ENCODE data around the gene ARHGEF17.

The ARHGEF17 gene

DNA sequence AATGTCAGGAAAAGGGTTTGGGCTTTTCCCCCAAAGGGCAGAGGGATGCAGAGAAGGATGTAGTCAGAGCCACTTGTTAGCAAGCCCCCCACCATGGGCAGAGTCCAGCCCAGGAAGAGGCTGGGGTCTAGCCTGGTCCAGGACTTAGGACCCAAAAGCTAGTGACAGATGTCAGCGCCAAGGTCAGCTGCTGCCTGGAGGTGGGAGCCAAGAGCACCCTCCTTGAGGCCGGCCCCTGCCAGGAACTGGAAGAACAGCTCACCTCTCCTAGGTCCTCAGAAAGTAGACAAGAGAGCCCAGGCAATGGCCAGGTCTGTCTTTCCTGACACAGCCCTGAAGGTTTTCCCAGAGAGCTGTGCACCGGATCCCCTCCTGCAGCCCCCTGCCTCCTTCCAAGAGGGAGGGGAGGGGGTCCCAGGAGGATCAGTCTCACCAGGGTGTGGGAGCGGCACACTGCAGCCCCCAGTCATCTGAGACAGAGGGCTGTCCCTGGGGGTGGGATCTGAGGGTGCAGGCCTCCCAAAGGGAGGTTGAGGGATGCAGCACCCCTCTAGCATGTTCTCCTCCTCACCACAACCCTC is 14.6 kb upstream of the ARHGEF17 start:
- DNase-seq: no peak

GRCh38 chr11:73294604-73295003 is 13.5 kb upstream of the ARHGEF17 start:
- no peak for DNase-seq

- peak; percentile 83 for DNase-seq
These were observed 12.7 kb upstream of the ARHGEF17 start for GRCh38 chr11:73295241-73295995.

DNA sequence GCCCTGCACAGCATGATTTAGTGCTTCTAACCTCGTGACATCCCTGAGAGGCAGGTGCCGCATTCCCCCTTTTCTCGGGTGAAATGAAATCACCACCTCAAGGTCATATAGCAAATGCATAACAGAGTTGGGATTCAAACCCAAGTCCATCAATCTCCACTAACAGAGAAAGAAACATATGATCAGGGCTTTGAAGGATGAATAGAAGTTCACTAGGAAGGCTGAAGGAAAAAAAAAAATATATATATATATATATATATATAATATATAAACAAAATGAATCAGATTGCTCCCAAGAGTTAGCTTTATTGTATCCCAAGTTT is 12.1 kb upstream of the ARHGEF17 start:
- no peak for DNase-seq

DNA sequence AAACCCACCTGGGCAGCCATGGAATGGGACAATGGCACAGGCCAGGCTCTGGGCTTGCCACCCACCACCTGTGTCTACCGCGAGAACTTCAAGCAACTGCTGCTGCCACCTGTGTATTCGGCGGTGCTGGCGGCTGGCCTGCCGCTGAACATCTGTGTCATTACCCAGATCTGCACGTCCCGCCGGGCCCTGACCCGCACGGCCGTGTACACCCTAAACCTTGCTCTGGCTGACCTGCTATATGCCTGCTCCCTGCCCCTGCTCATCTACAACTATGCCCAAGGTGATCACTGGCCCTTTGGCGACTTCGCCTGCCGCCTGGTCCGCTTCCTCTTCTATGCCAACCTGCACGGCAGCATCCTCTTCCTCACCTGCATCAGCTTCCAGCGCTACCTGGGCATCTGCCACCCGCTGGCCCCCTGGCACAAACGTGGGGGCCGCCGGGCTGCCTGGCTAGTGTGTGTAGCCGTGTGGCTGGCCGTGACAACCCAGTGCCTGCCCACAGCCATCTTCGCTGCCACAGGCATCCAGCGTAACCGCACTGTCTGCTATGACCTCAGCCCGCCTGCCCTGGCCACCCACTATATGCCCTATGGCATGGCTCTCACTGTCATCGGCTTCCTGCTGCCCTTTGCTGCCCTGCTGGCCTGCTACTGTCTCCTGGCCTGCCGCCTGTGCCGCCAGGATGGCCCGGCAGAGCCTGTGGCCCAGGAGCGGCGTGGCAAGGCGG is 11.4 kb upstream of the ARHGEF17 start:
- no peak for DNase-seq

- no peak for DNase-seq
These were observed 10.9 kb upstream of the ARHGEF17 start for GRCh38 chr11:73297231-73297590.

- DNase-seq: no peak
These were observed 10.4 kb upstream of the ARHGEF17 start for GRCh38 chr11:73297702-73298101.

DNA sequence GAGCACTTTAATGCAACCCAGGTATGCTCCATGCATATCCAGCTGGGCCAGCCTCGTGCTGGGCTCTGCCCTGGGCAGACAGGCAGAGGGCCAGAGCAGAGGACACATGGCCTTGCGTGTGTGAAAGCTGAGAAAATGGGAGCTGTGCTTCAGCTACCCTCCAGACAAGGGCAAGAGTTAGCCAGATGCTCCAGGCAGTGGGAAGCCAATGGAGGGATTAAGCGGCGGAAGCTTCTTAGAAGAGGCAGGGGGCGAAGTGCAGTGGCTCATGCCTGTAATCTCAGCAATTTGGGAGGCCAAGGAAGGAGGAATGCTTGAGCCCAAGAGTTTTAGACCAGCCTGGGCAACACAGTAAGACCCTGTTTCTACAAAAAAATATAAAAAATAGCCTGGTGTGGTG is 9.8 kb upstream of the ARHGEF17 start:
- no peak for DNase-seq

DNA sequence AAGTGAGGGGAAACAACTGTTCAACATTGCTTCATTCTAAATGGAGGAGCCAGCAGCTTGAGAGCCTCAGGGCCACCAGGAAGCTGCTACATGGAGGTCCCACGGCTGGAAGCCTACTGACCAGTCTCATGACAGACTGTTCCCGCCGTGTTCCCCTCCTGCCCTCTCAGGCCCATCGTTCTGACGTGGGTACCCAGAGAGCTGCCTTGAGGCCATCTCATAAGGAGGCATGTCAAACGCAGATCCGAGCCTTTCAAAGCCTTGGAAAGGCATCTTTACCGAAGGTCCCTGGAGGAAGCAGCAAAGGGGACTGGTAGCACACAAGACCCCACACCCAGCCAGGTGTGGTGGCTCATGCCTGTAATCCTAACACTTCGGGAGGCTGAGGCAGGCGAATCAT is 8.3 kb upstream of the ARHGEF17 start:
- DNase-seq: no peak

- DNase-seq: no peak
These were observed 1.8 kb upstream of the ARHGEF17 start for GRCh38 chr11:73306069-73306841.

GRCh38 chr11:73306977-73307322 is 1.1 kb upstream of the ARHGEF17 start:
- DNase-seq: no peak

DNA sequence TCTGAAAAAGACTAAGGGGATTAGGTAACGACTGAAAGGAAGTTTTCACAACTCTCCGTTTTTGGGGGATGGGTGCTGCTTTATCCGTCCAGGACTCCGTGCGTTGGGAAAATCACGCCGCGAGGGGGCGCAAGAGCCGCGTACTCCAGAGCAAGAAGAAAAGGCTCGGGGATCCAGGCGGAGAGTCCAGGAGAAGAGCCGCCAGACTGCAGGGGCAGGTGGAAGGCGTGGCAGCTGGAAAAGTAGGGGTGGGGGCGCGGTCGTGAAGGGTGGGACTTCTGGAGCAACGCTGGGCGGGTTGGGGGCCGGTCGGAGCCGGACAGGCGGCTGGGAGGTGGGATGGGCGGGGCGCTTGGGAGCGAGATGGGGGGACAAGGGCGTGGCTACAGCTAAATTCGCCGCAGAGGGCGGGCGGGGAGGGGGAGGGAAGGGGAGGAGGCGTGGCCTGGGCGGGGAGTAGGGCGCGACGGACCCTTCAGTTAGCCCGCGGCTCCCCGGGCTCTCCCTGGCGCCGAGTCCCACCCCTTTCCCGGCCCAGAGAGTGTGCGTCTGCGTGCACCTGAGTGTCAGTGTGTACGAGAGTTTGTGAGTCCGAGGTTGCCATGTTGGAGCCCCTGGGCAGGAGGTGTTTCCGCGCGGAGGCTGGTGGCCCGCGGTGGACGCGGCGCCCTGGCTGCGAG is 613 bp upstream of the ARHGEF17 start:
- peak; percentile 98 for DNase-seq

GRCh38 chr11:73308961-73309919 is 1.2 kb downstream of the ARHGEF17 start:
- DNase-seq: peak; percentile 98

GRCh38 chr11:73310076-73310475 is 2.0 kb downstream of the ARHGEF17 start:
- DNase-seq: no peak

- no peak for DNase-seq
These were observed 2.8 kb downstream of the ARHGEF17 start for GRCh38 chr11:73310661-73311393.

DNA sequence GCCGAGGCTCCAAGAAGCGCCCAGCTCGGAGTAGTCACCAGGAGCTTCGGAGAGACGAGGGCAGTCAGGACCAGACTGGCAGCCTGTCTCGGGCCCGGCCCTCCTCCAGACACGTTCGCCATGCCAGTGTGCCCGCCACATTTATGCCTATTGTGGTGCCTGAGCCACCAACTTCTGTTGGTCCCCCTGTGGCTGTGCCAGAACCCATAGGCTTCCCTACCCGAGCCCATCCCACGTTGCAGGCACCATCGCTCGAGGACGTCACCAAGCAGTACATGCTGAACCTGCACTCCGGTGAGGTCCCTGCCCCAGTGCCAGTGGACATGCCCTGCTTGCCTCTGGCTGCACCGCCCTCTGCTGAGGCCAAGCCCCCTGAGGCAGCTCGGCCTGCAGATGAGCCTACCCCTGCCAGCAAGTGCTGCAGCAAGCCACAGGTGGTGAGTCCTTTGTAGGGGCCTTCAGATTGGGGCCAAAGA is 3.4 kb downstream of the ARHGEF17 start:
- DNase-seq: no peak

GRCh38 chr11:73312036-73312435 is 4.0 kb downstream of the ARHGEF17 start:
- DNase-seq: no peak

GRCh38 chr11:73312851-73313327 is 4.8 kb downstream of the ARHGEF17 start:
- peak; percentile 38 for DNase-seq

GRCh38 chr11:73313652-73314051 is 5.6 kb downstream of the ARHGEF17 start:
- DNase-seq: no peak

DNA sequence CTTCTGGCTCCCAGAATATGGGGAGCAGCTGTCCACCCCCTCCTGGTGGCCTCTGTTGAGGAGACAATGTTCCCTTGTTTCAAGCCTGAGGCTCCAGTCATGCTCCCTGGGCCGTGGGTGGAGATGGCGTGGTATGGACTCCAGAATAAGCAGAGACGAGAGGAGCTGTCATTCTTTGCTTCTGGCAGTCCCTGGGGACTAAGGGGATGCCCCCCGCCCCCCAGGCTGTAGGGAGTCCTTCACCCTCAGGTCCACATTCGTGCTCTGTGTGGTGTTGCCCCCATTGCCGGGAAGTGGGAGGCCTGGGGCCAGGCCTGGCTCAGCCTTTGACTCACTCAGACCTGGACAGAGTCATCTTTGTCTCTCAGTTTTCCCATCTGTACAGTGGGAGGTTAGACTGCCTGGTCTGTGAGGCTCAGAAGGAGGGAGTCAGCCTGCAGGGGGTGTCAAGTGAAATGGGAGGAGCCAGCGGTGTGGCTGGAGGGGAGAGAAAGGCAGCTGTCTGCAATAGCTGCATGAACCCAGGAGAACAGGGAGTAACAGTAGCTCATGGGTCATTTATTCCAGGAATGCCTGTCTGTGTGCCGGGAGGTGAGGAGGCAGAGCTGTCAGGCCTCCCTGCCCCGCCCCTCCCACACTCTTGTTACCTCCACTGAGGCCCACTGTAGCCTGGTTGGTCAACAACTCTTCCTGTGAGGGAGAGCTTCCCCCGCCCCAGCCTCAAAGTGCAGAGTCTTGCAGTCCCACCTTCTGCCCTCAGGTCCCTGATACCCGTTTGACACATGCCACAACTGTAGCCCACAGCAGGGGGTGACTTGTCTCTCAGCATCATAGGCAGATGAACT is 6.3 kb downstream of the ARHGEF17 start:
- DNase-seq: peak; percentile 82

Measured in fibroblast of skin of right biceps (primary cell).